ENCODE data around the gene SFXN5.

Gene SFXN5

DNA sequence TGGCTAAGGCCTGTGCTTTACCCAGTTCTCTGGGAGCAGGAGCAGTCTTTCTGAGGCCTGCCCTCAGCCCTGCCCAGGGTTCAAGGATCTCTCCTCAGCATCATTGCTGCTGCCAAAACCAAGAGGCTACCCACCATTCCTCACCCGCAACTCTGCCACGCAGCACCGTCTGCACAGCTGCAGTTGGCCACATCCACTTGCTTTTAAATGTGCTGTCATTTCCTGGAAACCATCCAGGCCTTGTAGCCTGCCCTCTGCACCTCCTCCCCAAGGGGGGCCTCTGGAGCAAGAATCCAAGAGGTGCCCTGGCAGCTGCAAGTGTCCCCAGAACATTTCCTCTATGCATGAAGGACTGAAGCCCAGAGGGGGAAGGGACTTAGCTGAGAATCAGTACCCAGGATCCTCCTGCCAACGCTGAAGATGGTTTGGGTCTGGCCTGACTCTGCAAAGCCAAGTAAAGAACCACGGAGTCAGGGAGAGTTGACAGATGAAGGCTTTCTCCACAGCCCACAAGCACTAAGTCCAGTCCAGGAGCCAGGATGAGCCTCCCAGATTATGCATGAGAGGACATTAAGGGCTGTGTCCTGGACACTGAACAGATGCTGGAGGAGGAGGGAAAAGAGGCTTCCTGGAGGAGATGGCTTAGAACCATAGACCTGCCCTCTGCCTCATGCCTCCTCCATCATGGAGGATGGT lies 139.3 kb downstream of the SFXN5 start:
- DNase-seq (ENCODE audit: low read depth, low spot score): no peak
- TF ChIP-seq, protein P1, sequence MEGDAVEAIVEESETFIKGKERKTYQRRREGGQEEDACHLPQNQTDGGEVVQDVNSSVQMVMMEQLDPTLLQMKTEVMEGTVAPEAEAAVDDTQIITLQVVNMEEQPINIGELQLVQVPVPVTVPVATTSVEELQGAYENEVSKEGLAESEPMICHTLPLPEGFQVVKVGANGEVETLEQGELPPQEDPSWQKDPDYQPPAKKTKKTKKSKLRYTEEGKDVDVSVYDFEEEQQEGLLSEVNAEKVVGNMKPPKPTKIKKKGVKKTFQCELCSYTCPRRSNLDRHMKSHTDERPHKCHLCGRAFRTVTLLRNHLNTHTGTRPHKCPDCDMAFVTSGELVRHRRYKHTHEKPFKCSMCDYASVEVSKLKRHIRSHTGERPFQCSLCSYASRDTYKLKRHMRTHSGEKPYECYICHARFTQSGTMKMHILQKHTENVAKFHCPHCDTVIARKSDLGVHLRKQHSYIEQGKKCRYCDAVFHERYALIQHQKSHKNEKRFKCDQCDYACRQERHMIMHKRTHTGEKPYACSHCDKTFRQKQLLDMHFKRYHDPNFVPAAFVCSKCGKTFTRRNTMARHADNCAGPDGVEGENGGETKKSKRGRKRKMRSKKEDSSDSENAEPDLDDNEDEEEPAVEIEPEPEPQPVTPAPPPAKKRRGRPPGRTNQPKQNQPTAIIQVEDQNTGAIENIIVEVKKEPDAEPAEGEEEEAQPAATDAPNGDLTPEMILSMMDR (IDR thresholded peaks at IDR 0.05; ENCODE audit: insufficient read depth, low read length, missing control alignments): no peak
- POLR2A ChIA-PET: no interaction called here
- no peak overlapping the region for H3K4me3 ChIP-seq (ENCODE audit: low read depth, low read length)
- CTCF ChIA-PET: interaction anchor here (1.0 kb wide), 2 partner anchors 9 to 39 kb away, joined by 3 read pairs; no protein-coding TSS in a partner anchor

DNA sequence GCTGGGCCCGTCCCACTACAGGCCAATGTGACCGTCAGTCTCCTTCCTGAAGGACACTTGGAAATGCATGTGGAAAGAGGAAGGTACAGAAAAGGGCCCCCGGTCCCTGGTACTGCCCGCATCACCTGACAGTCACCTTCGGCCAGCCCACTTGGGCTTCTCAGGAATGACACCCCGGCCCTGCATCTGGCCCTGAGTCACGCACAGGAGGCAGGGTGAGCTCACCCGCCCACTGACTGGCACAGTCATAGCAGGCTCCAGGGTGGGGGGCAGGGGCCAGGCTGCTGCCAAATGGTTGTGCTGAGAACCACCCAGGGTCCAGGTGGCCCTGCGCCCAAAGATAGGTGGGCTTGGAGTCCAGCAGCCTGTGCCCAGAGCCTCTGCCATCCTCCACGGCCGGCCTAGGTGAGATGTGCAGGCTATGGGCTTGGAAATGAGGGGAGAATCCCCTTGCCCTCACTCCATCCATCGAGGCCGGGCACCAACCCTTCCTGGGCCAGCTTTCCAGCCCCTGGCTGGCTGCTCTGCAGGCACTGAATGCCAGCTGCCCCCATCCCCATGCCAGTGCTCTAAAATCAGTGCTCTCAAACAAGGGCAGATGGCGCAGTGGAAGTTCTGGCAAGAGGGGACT lies 140.1 kb downstream of the SFXN5 start:
- ChIA-PET POLR2A (no interaction called here), CTCF (interaction anchor here (0.7 to 1.0 kb wide), 2 partner anchors 9 to 161 kb away, joined by 3 read pairs; no protein-coding TSS in a partner anchor)
- DNase-seq (ENCODE audit: low read depth, low spot score): no peak
- H3K4me3 ChIP-seq (ENCODE audit: low read depth, low read length): no peak overlapping the region
- TF ChIP-seq, protein P1 (IDR thresholded peaks at IDR 0.05; ENCODE audit: insufficient read depth, low read length, missing control alignments): no peak

DNA sequence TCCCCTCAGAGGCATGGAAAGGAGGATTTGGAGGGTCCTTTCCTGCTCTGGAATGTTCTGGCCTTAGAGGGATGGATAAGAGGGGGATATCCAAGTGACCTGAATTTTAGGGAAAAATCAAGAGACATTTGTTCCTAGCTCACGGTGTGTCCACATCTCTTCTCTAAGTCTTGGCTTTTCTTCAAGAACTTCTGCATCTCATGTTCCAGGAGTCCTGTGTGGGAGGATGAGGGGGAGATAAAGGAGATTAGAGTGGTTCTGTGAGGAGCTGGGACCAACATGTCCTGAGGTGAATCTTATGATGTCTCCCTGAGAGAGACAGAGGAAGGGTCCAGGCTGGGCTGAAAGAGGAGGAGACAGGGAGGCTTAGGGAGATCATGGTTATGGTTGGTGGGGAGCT lies 142.5 kb downstream of the SFXN5 start:
- DNase-seq (ENCODE audit: low read depth, low spot score): no peak
- no peak overlapping the region for H3K4me3 ChIP-seq (ENCODE audit: low read depth, low read length)
- POLR2A ChIA-PET: no interaction called here
- CTCF ChIA-PET: interaction anchor here (1.5 to 4.8 kb wide), 3 partner anchors 14 to 45 kb away, joined by 5 to 38 read pairs (median 5); no protein-coding TSS in a partner anchor
- TF ChIP-seq, protein P1 (IDR thresholded peaks at IDR 0.05; ENCODE audit: insufficient read depth, low read length, missing control alignments): no peak

DNA sequence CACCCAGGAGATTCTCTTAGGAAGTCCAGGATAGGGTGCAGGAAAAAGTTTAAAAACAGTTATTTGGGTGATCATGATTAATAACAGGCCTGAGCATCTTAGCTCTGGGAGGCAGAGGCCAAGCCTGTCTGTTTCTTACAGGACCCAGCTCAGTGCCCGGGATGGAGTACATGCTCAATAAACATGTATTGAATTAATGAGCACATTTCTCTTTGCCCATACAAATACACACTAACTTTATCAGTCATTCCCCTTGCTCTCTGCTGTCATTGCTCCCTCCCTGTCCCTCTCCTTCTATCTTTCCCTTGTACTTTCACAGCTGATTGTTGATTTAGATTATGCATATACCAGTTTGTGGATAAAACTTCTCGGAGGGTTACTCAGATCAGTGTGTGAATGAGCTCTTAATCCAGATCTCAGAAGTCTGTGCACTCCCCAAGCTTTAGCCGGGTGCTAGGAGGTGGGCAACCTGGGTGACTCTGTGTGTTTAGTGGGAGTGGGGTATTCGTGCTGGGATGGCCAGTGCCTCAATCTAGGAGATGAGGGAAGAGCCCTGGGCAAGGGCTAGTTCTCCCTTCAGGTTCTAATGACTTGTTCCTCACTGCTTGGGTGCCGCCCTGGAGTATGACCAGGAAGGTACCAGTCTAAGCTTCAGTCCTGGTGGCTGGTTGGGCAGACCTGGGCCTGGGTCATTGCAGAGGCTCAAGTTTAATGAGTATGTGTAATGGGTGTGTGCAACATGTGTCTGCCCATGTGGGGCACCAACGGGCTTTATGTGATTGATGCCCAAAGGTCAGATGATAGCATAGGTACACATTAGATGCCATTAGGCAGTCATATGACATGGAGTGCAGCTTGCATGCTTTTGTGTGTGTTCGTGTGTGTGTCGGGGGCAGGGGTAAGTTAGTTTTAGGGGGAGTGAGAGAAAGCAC lies 143.6 kb downstream of the SFXN5 start:
- H3K4me3 ChIP-seq (ENCODE audit: low read depth, low read length): no peak overlapping the region
- POLR2A ChIA-PET: no interaction called here
- TF ChIP-seq, protein P1 (IDR thresholded peaks at IDR 0.05; ENCODE audit: insufficient read depth, low read length, missing control alignments): no peak
- DNase-seq (ENCODE audit: low read depth, low spot score): no peak
- CTCF ChIA-PET: interaction anchor here (1.2 to 4.8 kb wide), 6 partner anchors 13 to 249 kb away, joined by 3 to 38 read pairs (median 7); no protein-coding TSS in a partner anchor

DNA sequence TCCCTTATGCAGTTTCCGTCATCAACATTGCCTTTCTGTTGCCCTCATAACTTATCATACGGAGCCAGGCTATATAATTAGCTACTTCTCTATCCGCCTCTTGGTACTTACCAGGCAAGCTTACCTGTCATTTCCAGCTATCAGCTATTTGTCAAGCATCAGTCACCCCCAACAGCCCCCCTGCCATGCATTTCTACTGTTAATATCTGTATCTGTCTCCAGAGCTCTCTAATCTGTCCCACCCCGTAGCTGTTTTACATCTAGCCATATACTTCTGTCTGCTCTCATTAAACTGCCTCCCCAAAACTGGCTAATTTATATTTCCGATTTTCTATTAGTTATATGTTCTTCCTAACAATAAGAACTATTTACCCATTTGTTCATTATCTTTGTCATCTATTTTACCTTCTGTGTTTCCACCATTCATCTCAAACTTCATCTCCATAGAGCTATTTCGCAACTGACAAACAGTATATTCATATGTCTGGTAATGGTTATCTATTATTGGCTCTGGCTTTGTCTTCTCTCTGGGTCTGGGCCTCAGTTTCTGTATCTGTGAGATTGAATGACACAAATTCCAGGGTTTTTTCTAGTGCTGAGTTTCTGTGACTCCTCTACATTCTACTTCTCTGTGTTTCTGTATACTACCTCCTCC lies 144.6 kb downstream of the SFXN5 start:
- no peak for DNase-seq (ENCODE audit: low read depth, low spot score)
- POLR2A ChIA-PET: no interaction called here
- TF ChIP-seq, protein P1 (IDR thresholded peaks at IDR 0.05; ENCODE audit: insufficient read depth, low read length, missing control alignments): no peak
- CTCF ChIA-PET: interaction anchor here (0.8 to 4.8 kb wide), 9 partner anchors 12 to 286 kb away, joined by 3 to 38 read pairs (median 5); partner anchors contain the start of gene SPR
- no peak overlapping the region for H3K4me3 ChIP-seq (ENCODE audit: low read depth, low read length)

Measured in AG04449 (cell line).